K562 (cell line): ENCODE measurements around the gene DENND2A.

ENCODE experiments used
- CAMTA2 ChIP-seq: fragments of 250-450 bp; sonication (Bioruptor Pico); conservative IDR thresholded peaks from 2 replicates; pipeline ENCODE4 v1.5.1; 2022
- CTCF ChIP-seq, 3 experiments: IDR thresholded peaks in 2 of 3; conservative IDR thresholded peaks in 1 of 3; 2 replicates each; pipeline ENCODE4 v1.5.1; 2011 to 2012; ENCODE audit warnings: low read length in 3 of 3, mild to moderate bottlenecking in 3 of 3, control low read depth in 2 of 3, improper control_type of control experiment in 1 of 3, inconsistent platforms in 1 of 3, low read depth in 1 of 3, mixed read lengths in 1 of 3, moderate library complexity in 1 of 3; ENCODE audit not compliant: insufficient read depth in 2 of 3
- DIDO1 ChIP-seq: fragments of 450-650 bp; IDR thresholded peaks from 2 replicates; pipeline ENCODE4 v1.6.1; 2016; ENCODE audit warnings: low read depth, missing biosample characterization, missing genetic modification characterization
- DPF2 ChIP-seq: fragments of 450-650 bp; IDR thresholded peaks from 2 replicates; pipeline ENCODE4 v1.6.1; 2016
- ELF4 ChIP-seq: fragments of 450-650 bp; formaldehyde crosslinking; IDR thresholded peaks from 2 replicates; pipeline ENCODE4 v1.4.0; 2022; ENCODE audit warnings: missing genetic modification characterization
- HEY1 ChIP-seq: fragments of 250-450 bp; sonication (Bioruptor Pico); IDR thresholded peaks from 2 replicates; pipeline ENCODE4 v1.5.0; 2020; ENCODE audit warnings: mild to moderate bottlenecking, moderate library complexity, borderline replicate concordance
- HNRNPH1 ChIP-seq: fragments of 200-400 bp; formaldehyde crosslinking; optimal IDR thresholded peaks from 2 replicates; pipeline ENCODE3; 2017; ENCODE audit warnings: low read depth, mild to moderate bottlenecking, low read length, moderate library complexity
- MTA2 ChIP-seq: fragments of 450-650 bp; IDR thresholded peaks from 2 replicates; pipeline ENCODE4 v1.6.1; 2016; ENCODE audit warnings: low read depth
- PPARD ChIP-seq: fragments of 250-450 bp; sonication (Bioruptor Pico); IDR thresholded peaks from 2 replicates; pipeline ENCODE4 v1.8.0; 2022; ENCODE audit warnings: inconsistent platforms, mild to moderate bottlenecking, moderate library complexity
- RAD21 ChIP-seq, 2 experiments: fragments of 250-450 bp in 1 of 2; fragments of 450-650 bp in 1 of 2; sonication (Bioruptor Pico) in 1 of 2; formaldehyde crosslinking in 1 of 2; IDR thresholded peaks in 1 of 2; conservative IDR thresholded peaks in 1 of 2; 2 replicates each; pipeline versions ENCODE4 v1.4.0 to v1.8.0; 2020 to 2022; ENCODE audit warnings: mild to moderate bottlenecking in 2 of 2, moderate library complexity in 1 of 2
- SAFB ChIP-seq: fragments of 200-400 bp; formaldehyde crosslinking; IDR thresholded peaks from 2 replicates; pipeline ENCODE4 v1.6.1; 2017; ENCODE audit warnings: low read depth, low read length, borderline replicate concordance
- SMARCA5 ChIP-seq: fragments of 450-650 bp; IDR thresholded peaks from 2 replicates; pipeline ENCODE4 v1.6.1; 2016

GRCh38 chr7:140501966-140502365 is 138.6 kb downstream of the DENND2A start:
- TF ChIP-seq DIDO1 (no peak), RAD21 (CRISPR knock-in tag; conservative IDR thresholded peaks at IDR 0.05 in 1 of 2, IDR thresholded peaks at IDR 0.05 in 1 of 2) (no peak), SAFB (no peak), CAMTA2 (no peak), ELF4 (CRISPR knock-in tag) (no peak), CTCF (IDR thresholded peaks at IDR 0.05 in 2 of 3, conservative IDR thresholded peaks at IDR 0.05 in 1 of 3; ENCODE audit: insufficient read depth in 2 of 3, low read depth in 1 of 3, low read length in 3 of 3) (no peak), PPARD (CRISPR knock-in tag) (no peak), MTA2 (no peak), HNRNPH1 (no peak), DPF2 (no peak), SMARCA5 (no peak), HEY1 (CRISPR knock-in tag) (no peak)
